Measurements from ENCODE around the gene DCXR. TPM values are rescaled to one million over a fixed set of nuclear protein-coding genes. Genes with fewer than 3 reads are reported as not detected.

The DCXR gene
- total RNA-seq, 1 donor from 2014 or later = 49.9 TPM

DNA sequence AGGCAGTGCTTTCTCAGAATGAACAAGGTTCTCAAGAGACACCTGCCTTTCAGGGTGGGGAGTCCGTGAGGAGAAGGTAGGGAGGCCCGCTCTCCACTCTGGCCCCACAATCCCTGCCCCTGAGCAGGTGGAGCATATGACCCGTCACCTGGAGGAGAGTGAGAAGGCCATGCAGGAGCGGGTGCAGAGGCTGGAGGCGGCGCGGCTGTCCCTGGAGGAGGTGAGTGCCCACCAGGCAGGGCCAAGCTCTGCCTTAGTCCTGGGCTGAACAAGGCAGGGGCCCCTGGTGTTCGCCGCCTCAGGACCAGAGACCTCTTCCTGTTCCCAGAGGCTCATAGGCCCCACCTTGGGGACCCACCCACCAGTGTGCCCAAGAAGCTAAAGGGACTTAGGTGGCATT lies 8.5 kb downstream of the DCXR start:
- TF ChIP-seq EZH2 (IDR thresholded peaks at IDR 0.05; ENCODE audit: insufficient read depth, low read length) = no peak
- TF ChIP-seq, protein P1, sequence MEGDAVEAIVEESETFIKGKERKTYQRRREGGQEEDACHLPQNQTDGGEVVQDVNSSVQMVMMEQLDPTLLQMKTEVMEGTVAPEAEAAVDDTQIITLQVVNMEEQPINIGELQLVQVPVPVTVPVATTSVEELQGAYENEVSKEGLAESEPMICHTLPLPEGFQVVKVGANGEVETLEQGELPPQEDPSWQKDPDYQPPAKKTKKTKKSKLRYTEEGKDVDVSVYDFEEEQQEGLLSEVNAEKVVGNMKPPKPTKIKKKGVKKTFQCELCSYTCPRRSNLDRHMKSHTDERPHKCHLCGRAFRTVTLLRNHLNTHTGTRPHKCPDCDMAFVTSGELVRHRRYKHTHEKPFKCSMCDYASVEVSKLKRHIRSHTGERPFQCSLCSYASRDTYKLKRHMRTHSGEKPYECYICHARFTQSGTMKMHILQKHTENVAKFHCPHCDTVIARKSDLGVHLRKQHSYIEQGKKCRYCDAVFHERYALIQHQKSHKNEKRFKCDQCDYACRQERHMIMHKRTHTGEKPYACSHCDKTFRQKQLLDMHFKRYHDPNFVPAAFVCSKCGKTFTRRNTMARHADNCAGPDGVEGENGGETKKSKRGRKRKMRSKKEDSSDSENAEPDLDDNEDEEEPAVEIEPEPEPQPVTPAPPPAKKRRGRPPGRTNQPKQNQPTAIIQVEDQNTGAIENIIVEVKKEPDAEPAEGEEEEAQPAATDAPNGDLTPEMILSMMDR (IDR thresholded peaks at IDR 0.05; ENCODE audit: insufficient read depth, low read depth, low read length) = no peak
- Mint-ChIP-seq H3K4me3 (ENCODE audit: unreplicated experiment) (no peak overlapping the region), H3K27me3 (ENCODE audit: low read depth, unreplicated experiment) (peaks cover 8% of the 10 kb centered on the region), H3K36me3 (ENCODE audit: low read depth, unreplicated experiment) (peaks cover 1% of the 10 kb centered on the region), H3K9me3 (ENCODE audit: unreplicated experiment) (no peaks in the 10 kb centered on the region), H3K4me1 (ENCODE audit: low read depth, unreplicated experiment) (no peaks in the 10 kb centered on the region), H3K27ac (ENCODE audit: unreplicated experiment) (no peak overlapping the region)
- no peaks in the 10 kb centered on the region for H3K79me2 ChIP-seq (ENCODE audit: insufficient read depth, low read length)
- H3K27me3 ChIP-seq (ENCODE audit: insufficient read depth, low read length) = no peaks in the 10 kb centered on the region
- H3K4me1 ChIP-seq (ENCODE audit: insufficient read depth, low read length) = peaks cover 15% of the 10 kb centered on the region
- DNase-seq (ENCODE audit: low read depth) = no peak
- H3K9ac ChIP-seq (ENCODE audit: low read length) = no peak overlapping the region
- H3K4me3 ChIP-seq (ENCODE audit: insufficient read depth, low read depth, low read length) = no peak overlapping the region
- H3K36me3 ChIP-seq (ENCODE audit: insufficient read depth, low read length) = no peaks in the 10 kb centered on the region
- no peaks in the 10 kb centered on the region for H4K20me1 ChIP-seq (ENCODE audit: insufficient read depth, low read length)
- H3K27ac ChIP-seq (ENCODE audit: low read depth, low read length) = no peak overlapping the region
- no peaks in the 10 kb centered on the region for H3K9me3 ChIP-seq (ENCODE audit: insufficient read depth, low read depth, low read length)
- no peak for FAIRE-seq
- no peak overlapping the region for H2AFZ ChIP-seq (ENCODE audit: low read depth, low read length)
- no peak overlapping the region for H3K4me2 ChIP-seq (ENCODE audit: low read length)

DNA sequence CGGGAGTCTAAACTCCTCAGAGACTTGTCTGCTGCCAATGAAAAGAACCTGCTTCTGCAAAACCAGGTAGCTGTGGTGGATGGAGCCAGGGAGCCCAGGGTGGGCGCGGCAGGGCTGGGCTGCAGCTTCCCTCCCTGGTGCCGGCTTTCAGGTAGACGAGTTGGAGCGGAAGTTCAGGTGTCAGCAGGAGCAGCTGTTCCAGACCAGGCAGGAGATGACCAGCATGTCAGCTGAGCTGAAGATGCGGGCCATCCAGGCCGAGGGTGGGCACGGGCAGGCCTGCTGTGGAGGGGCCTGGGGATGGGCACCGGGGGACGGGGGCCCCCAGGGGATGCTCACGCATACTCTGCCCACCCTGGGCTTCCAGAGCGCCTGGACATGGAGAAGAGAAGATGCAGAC lies 9.3 kb downstream of the DCXR start:
- Histone ChIP-seq H3K27me3 (ENCODE audit: insufficient read depth, low read length) (no peaks in the 10 kb centered on the region), H3K4me1 (ENCODE audit: insufficient read depth, low read length) (peaks cover 20% of the 10 kb centered on the region), H3K36me3 (ENCODE audit: insufficient read depth, low read length) (no peaks in the 10 kb centered on the region), H3K9me3 (ENCODE audit: insufficient read depth, low read depth, low read length) (no peaks in the 10 kb centered on the region), H3K4me3 (ENCODE audit: insufficient read depth, low read depth, low read length) (no peak overlapping the region), H3K4me2 (ENCODE audit: low read length) (no peak overlapping the region), H2AFZ (ENCODE audit: low read depth, low read length) (no peak overlapping the region), H3K79me2 (ENCODE audit: insufficient read depth, low read length) (no peaks in the 10 kb centered on the region), H3K9ac (ENCODE audit: low read length) (no peak overlapping the region), H4K20me1 (ENCODE audit: insufficient read depth, low read length) (no peaks in the 10 kb centered on the region), H3K27ac (ENCODE audit: low read depth, low read length) (no peak overlapping the region)
- no peak overlapping the region for H3K4me3 Mint-ChIP-seq (ENCODE audit: unreplicated experiment)
- no peaks in the 10 kb centered on the region for H3K9me3 Mint-ChIP-seq (ENCODE audit: unreplicated experiment)
- TF ChIP-seq EZH2 (IDR thresholded peaks at IDR 0.05; ENCODE audit: insufficient read depth, low read length) = no peak
- TF ChIP-seq, protein P1 (IDR thresholded peaks at IDR 0.05; ENCODE audit: insufficient read depth, low read depth, low read length) = no peak
- H3K27me3 Mint-ChIP-seq (ENCODE audit: low read depth, unreplicated experiment) = peaks cover 8% of the 10 kb centered on the region
- DNase-seq (ENCODE audit: low read depth) = no peak
- FAIRE-seq = no peak
- peaks cover 1% of the 10 kb centered on the region for H3K36me3 Mint-ChIP-seq (ENCODE audit: low read depth, unreplicated experiment)
- no peak overlapping the region for H3K27ac Mint-ChIP-seq (ENCODE audit: unreplicated experiment)
- H3K4me1 Mint-ChIP-seq (ENCODE audit: low read depth, unreplicated experiment) = no peaks in the 10 kb centered on the region

DNA sequence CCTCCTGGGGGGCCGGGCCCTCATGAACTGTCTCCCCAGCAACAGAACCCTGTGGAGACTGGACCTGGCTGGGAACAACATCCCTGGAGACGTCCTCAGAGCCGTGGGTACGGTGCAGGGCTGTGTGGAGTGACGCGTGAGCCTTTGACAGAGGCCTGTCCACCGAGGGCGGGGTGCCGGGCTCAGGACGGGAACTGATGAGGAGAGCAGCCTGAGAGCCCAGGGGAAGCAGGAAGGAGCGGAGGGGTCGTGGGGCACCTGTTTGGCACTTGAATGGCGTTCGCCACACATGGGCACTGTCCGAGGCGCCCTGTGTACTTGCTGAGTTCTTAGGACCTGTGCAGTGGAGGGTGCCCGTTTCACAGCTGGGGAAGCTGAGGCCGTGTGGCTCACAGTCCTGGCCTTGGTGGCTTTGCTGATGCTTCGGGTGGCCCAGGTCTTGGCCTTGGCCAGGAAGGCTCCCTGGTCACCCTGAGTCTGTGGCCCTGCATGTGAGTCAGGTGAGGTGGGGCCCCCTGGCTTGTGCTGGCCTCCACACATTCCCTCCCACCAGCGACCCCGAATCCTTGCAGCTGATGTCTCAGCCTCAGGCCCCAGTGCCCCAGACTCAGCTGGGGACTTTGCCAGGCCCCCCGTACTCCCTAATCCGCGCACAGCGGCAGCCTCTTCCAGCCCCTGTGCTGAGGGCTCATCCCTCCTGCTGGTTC lies 11.9 kb downstream of the DCXR start:
- H3K36me3 Mint-ChIP-seq (ENCODE audit: low read depth, unreplicated experiment) = peaks cover 1% of the 10 kb centered on the region

More for the DNA sequence above, 11.9 kb downstream of the DCXR start:
- DNase-seq (ENCODE audit: low read depth) (no peak), FAIRE-seq (no peak)
- H3K4me1 Mint-ChIP-seq (ENCODE audit: low read depth, unreplicated experiment) = no peaks in the 10 kb centered on the region
- no peak overlapping the region for H3K4me3 Mint-ChIP-seq (ENCODE audit: unreplicated experiment)
- Histone ChIP-seq H3K36me3 (ENCODE audit: insufficient read depth, low read length) (no peaks in the 10 kb centered on the region), H3K4me1 (ENCODE audit: insufficient read depth, low read length) (peaks cover 24% of the 10 kb centered on the region), H3K27ac (ENCODE audit: low read depth, low read length) (no peak overlapping the region), H3K9ac (ENCODE audit: low read length) (no peak overlapping the region), H2AFZ (ENCODE audit: low read depth, low read length) (no peak overlapping the region), H3K79me2 (ENCODE audit: insufficient read depth, low read length) (peaks cover 9% of the 10 kb centered on the region), H3K4me3 (ENCODE audit: insufficient read depth, low read depth, low read length) (no peak overlapping the region), H4K20me1 (ENCODE audit: insufficient read depth, low read length) (peaks cover 15% of the 10 kb centered on the region), H3K9me3 (ENCODE audit: insufficient read depth, low read depth, low read length) (no peaks in the 10 kb centered on the region), H3K4me2 (ENCODE audit: low read length) (no peak overlapping the region), H3K27me3 (ENCODE audit: insufficient read depth, low read length) (no peaks in the 10 kb centered on the region)
- H3K9me3 Mint-ChIP-seq (ENCODE audit: unreplicated experiment) = no peaks in the 10 kb centered on the region
- no peak for TF ChIP-seq EZH2 (IDR thresholded peaks at IDR 0.05; ENCODE audit: insufficient read depth, low read length)
- TF ChIP-seq, protein P1 (IDR thresholded peaks at IDR 0.05; ENCODE audit: insufficient read depth, low read depth, low read length) = no peak
- no peak overlapping the region for H3K27ac Mint-ChIP-seq (ENCODE audit: unreplicated experiment)
- H3K27me3 Mint-ChIP-seq (ENCODE audit: low read depth, unreplicated experiment) = peaks cover 8% of the 10 kb centered on the region

All from astrocyte (in vitro differentiated cells and primary cell).